Neuronal stem cell (in vitro differentiated cells): ENCODE measurements around the gene ACACA.
"Not testable (repeated sequence)": the region's sequence is repeated elsewhere in the genome, so short reads cannot be mapped to it uniquely, and the experiment has no call there.

ENCODE experiments used
- DNase-seq: peaks from one replicate; pipeline ENCODE4 v3.0.0-alpha.2; 2013; ENCODE audit warnings: low spot score
- H2AFZ ChIP-seq: one replicate; pipeline ENCODE4 v1.6.1; 2013; ENCODE audit warnings: mild to moderate bottlenecking, low read length, inconsistent platforms
- H2AK5ac ChIP-seq: 2 replicates; pipeline ENCODE4 v1.6.1; 2013; ENCODE audit warnings: low read depth, mild to moderate bottlenecking, inconsistent platforms, low read length, moderate library complexity, mixed read lengths
- H2BK120ac ChIP-seq: 2 replicates; pipeline ENCODE4 v1.6.1; 2013; ENCODE audit warnings: low read depth, mild to moderate bottlenecking, inconsistent platforms, low read length, moderate library complexity, mixed read lengths
- H2BK12ac ChIP-seq: one replicate; pipeline ENCODE4 v1.6.1; 2013; ENCODE audit warnings: low read length, inconsistent platforms
- H2BK15ac ChIP-seq: 2 replicates; pipeline ENCODE4 v1.6.1; 2013; ENCODE audit warnings: mild to moderate bottlenecking, low read length, inconsistent platforms, mixed read lengths
- H2BK5ac ChIP-seq: one replicate; pipeline ENCODE4 v1.6.1; 2013; ENCODE audit warnings: inconsistent platforms, mild to moderate bottlenecking, low read length, moderate library complexity
- H3K14ac ChIP-seq: one replicate; pipeline ENCODE4 v1.6.1; 2013; ENCODE audit warnings: low read length, inconsistent platforms
- H3K18ac ChIP-seq: 2 replicates; pipeline ENCODE4 v1.6.1; 2013; ENCODE audit warnings: low read length, inconsistent platforms
- H3K23ac ChIP-seq: 2 replicates; pipeline ENCODE4 v1.6.1; 2013; ENCODE audit warnings: low read depth, mild to moderate bottlenecking, mixed read lengths, low read length, inconsistent platforms; ENCODE audit not compliant: poor library complexity
- H3K27ac ChIP-seq: replicated peaks from 3 replicates; pipeline ENCODE4 v1.5.1; 2013; ENCODE audit warnings: low read length, inconsistent platforms
- H3K27me3 ChIP-seq, 3 experiments: 2 replicates each; pipeline ENCODE4 v1.6.1; 2013; ENCODE audit warnings: low read length in 3 of 3, mild to moderate bottlenecking in 2 of 3, inconsistent platforms in 1 of 3, low read depth in 1 of 3, mixed read lengths in 1 of 3, moderate library complexity in 1 of 3; ENCODE audit not compliant: control insufficient read depth in 3 of 3, insufficient read depth in 3 of 3
- H3K36me3 ChIP-seq, 2 donors: replicated peaks in 1 of 2; 2 replicates each; pipeline ENCODE4 v1.6.1; 2013; ENCODE audit warnings: low read length in 2 of 2; ENCODE audit not compliant: control insufficient read depth in 2 of 2, insufficient read depth in 2 of 2
- H3K4ac ChIP-seq: 2 replicates; pipeline ENCODE4 v1.6.1; 2013; ENCODE audit warnings: inconsistent platforms, mild to moderate bottlenecking, low read length, moderate library complexity
- H3K4me1 ChIP-seq, 2 donors: 1 replicate in 1 of 2; 2 replicates in 1 of 2; pipeline ENCODE4 v1.6.1; 2013; ENCODE audit warnings: low read length in 2 of 2, low read depth in 1 of 2; ENCODE audit not compliant: control insufficient read depth in 2 of 2, insufficient read depth in 1 of 2
- H3K4me2 ChIP-seq: one replicate; pipeline ENCODE4 v1.6.1; 2013; ENCODE audit warnings: mild to moderate bottlenecking, low read length, inconsistent platforms; ENCODE audit not compliant: insufficient read depth, poor library complexity, severe bottlenecking
- H3K4me3 ChIP-seq, 2 donors: 2 replicates each; pipeline ENCODE4 v1.5.1; 2013; ENCODE audit warnings: low read length in 2 of 2, mild to moderate bottlenecking in 2 of 2, inconsistent platforms in 1 of 2, moderate library complexity in 1 of 2
- H3K79me1 ChIP-seq: one replicate; pipeline ENCODE4 v1.6.1; 2013; ENCODE audit warnings: low read depth, mild to moderate bottlenecking, inconsistent platforms, low read length, moderate library complexity
- H3K9ac ChIP-seq: one replicate; pipeline ENCODE4 v1.6.1; 2013; ENCODE audit warnings: mild to moderate bottlenecking, low read depth, low read length, inconsistent platforms; ENCODE audit not compliant: poor library complexity
- H3K9me3 ChIP-seq, 2 donors: replicated peaks in 1 of 2; 2 replicates each; pipeline versions ENCODE3 to v1.6.1; 2013; ENCODE audit warnings: low read length in 2 of 2, mild to moderate bottlenecking in 2 of 2, inconsistent platforms in 1 of 2, low read depth in 1 of 2, mixed read lengths in 1 of 2, moderate library complexity in 1 of 2; ENCODE audit not compliant: control insufficient read depth in 2 of 2, insufficient read depth in 1 of 2
- H4K8ac ChIP-seq: one replicate; pipeline ENCODE4 v1.6.1; 2013; ENCODE audit warnings: low read depth, mild to moderate bottlenecking, inconsistent platforms, low read length, moderate library complexity
- H4K91ac ChIP-seq: one replicate; pipeline ENCODE4 v1.6.1; 2013; ENCODE audit warnings: low read length, low read depth, mild to moderate bottlenecking, inconsistent platforms; ENCODE audit not compliant: poor library complexity
- WGBS, 2 donors: extraction: QIAGEN DNeasy Blood & Tissue Kit; methylation state at CpG; one replicate each; pipeline ENCODE4 v1.1.7; 2013; ENCODE audit warnings: missing lambda C conversion rate in 2 of 2, mixed read lengths in 1 of 2; ENCODE audit not compliant: insufficient read length in 2 of 2, insufficient replicate concordance in 1 of 2; ENCODE audit errors: extremely low coverage in 2 of 2; 5-methylcytosine and 5-hydroxymethylcytosine counted together

The ACACA gene

DNA sequence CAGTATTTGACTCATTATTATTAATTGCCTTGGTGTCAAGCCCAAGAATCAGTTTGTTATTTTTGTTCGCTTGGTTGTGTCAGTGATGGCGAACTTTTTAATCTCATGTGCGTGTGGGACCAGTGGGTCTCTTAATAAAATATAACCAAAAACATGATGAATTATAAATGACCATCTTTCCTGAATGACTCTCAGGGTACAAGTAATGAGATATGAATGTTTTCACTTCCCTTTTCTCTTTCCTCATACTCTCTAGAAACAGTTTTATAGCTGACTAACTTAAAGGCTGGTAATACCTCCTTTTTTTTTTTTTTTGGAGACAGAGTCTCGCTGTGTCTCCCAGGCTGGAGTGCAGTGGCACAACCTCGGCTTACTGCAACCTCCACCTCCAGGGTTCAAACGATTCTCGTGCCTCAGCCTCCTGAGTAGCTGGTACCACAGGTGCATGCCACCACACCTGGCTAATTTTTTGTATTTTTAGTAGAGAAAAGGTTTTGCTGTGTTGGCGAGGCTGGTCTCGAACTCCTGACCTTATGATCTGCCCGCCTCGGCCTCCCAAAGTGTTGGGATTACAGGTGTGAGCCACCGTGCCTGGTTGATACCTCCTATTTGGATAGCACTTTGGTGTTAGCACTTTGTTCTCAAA, 34.9 kb upstream of the ACACA start:
- H3K9me3 ChIP-seq, H3K18ac ChIP-seq, H3K27ac ChIP-seq, H4K8ac ChIP-seq, H3K4me2 ChIP-seq, H3K4me1 ChIP-seq, H2BK5ac ChIP-seq, H3K23ac ChIP-seq, H2BK15ac ChIP-seq, H2BK120ac ChIP-seq, DNase-seq, H4K91ac ChIP-seq, H3K4me3 ChIP-seq, H3K9ac ChIP-seq, H2AFZ ChIP-seq, H3K14ac ChIP-seq, H2AK5ac ChIP-seq, H3K79me1 ChIP-seq, H3K27me3 ChIP-seq, H3K4ac ChIP-seq, H2BK12ac ChIP-seq: not testable (repeated sequence)
- WGBS, 2 donors = no CpG with 5 or more reads among the region's 12 CpGs
- peaks cover 11 to 95% of the 10 kb centered on the region in 2 donors for H3K36me3 ChIP-seq

DNA sequence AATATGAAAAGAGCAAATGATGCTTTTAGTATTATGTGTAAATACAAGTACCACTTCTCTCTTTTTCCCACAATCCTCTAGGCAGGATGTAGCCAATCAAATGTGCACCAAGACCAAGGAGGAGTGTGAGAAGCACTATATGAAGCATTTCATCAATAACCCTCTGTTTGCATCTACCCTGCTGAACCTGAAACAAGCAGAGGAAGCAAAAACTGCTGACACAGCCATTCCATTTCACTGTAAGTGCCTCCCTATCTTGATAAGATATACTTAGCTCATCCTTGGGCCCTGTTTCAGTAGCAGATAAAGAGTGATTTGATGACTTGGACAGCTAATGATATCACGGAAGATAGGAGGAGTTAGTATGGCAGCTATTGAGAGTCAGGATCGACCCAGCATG, 33.8 kb upstream of the ACACA start:
- H3K27me3 ChIP-seq = no peaks in the 10 kb centered on the region
- peaks cover 11 to 96% of the 10 kb centered on the region in 2 donors for H3K36me3 ChIP-seq
- H4K8ac ChIP-seq = no peak overlapping the region
- WGBS, 2 donors = no CpG with 5 or more reads among the region's 2 CpGs
- DNase-seq = no peak
- no peak overlapping the region for H3K14ac ChIP-seq
- H3K79me1 ChIP-seq = no peaks in the 10 kb centered on the region
- no peak overlapping the region for H2BK12ac ChIP-seq
- H2BK120ac ChIP-seq = no peak overlapping the region
- no peak overlapping the region for H3K4me2 ChIP-seq
- H3K27ac ChIP-seq = no peak overlapping the region
- no peak overlapping the region for H2AK5ac ChIP-seq
- no peak overlapping the region for H3K23ac ChIP-seq
- no peaks in the 10 kb centered on the region for H3K9me3 ChIP-seq
- no peak overlapping the region for H2BK5ac ChIP-seq
- H2AFZ ChIP-seq = no peak overlapping the region
- no peaks in the 10 kb centered on the region for H3K4me1 ChIP-seq
- no peak overlapping the region for H4K91ac ChIP-seq
- H3K4me3 ChIP-seq = no peak overlapping the region
- no peak overlapping the region for H3K18ac ChIP-seq
- H3K9ac ChIP-seq = no peak overlapping the region
- H3K4ac ChIP-seq = no peak overlapping the region
- H2BK15ac ChIP-seq = no peak overlapping the region

DNA sequence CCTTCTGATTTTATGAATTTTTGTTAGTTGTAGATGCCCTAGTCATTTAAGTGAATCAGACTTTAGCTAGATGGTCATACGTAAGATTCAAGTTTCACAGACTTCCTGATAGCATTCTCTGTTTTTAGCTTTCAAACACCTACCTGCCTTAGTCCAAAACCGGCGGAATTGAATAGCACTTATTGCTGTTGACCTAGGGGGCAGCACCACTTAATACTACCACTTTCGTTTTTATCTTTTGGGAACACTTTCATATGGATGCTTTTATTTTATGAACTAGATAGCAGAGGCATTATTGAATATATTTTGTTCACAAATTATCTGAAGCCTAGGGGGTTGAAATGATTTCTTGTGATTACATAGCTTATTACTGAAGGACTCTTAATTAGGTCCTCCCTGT, 31.5 kb upstream of the ACACA start:
- Histone ChIP-seq H3K4ac (no peak overlapping the region), H3K18ac (no peak overlapping the region), H3K79me1 (no peaks in the 10 kb centered on the region), H2BK120ac (no peak overlapping the region), H3K9me3 (no peaks in the 10 kb centered on the region), H4K91ac (no peak overlapping the region), H3K36me3 (peaks cover 11 to 93% of the 10 kb centered on the region in 2 donors), H2AK5ac (no peak overlapping the region), H4K8ac (no peak overlapping the region), H3K14ac (no peak overlapping the region), H3K4me3 (no peak overlapping the region), H3K9ac (no peak overlapping the region), H3K27me3 (no peaks in the 10 kb centered on the region), H2BK5ac (no peak overlapping the region), H3K27ac (no peak overlapping the region), H2BK12ac (no peak overlapping the region), H3K4me2 (no peak overlapping the region), H2BK15ac (no peak overlapping the region), H3K23ac (no peak overlapping the region), H2AFZ (no peak overlapping the region), H3K4me1 (no peaks in the 10 kb centered on the region)
- WGBS, 2 donors = no CpG with 5 or more reads among the region's 4 CpGs
- no peak for DNase-seq

DNA sequence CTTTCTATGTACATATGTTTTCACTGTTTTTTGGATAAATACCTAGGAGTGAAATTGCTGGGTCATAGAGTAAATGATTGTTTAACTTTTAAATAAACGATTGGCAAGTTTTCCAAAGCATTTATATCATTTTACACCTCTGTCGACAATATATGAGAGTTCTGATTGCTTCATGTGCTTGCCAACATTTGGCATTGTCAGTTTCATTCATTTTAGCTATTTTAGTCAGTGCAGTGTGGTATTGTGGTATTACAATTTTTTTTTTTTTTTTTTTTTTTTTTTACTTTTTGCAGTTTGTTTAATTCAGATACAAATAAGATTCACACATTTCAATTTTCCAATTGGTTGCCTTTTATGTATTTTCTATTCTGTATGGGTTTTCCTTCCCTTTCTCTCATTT, 26.0 kb upstream of the ACACA start:
- no peak overlapping the region for H2AK5ac ChIP-seq
- H3K4me3 ChIP-seq = no peak overlapping the region
- no peak overlapping the region for H3K18ac ChIP-seq
- H3K9me3 ChIP-seq = no peaks in the 10 kb centered on the region
- no peak overlapping the region for H3K9ac ChIP-seq
- H3K4ac ChIP-seq = no peak overlapping the region
- no peaks in the 10 kb centered on the region for H3K4me1 ChIP-seq
- H2BK120ac ChIP-seq = no peak overlapping the region
- H3K23ac ChIP-seq = no peak overlapping the region
- H3K79me1 ChIP-seq = no peaks in the 10 kb centered on the region
- no peak overlapping the region for H2AFZ ChIP-seq
- H3K27me3 ChIP-seq = no peaks in the 10 kb centered on the region
- no peak overlapping the region for H2BK5ac ChIP-seq
- no peak overlapping the region for H4K91ac ChIP-seq
- H3K27ac ChIP-seq = no peak overlapping the region
- no peak for DNase-seq
- H2BK12ac ChIP-seq = no peak overlapping the region
- WGBS, 2 donors = no CpG with 5 or more reads among the region's 2 CpGs
- peaks cover 4 to 93% of the 10 kb centered on the region in 2 donors for H3K36me3 ChIP-seq
- no peak overlapping the region for H3K14ac ChIP-seq
- no peak overlapping the region for H4K8ac ChIP-seq
- no peak overlapping the region for H2BK15ac ChIP-seq
- H3K4me2 ChIP-seq = no peak overlapping the region
